Measurements from ENCODE around the gene PDIA6. TPM values are rescaled to one million over a fixed set of nuclear protein-coding genes. Genes with fewer than 3 reads are reported as not detected.
"Not testable (repeated sequence)": the region's sequence is repeated elsewhere in the genome, so short reads cannot be mapped to it uniquely, and the experiment has no call there.

PDIA6 gene
- total RNA-seq, 2 donors from 2014 or later = 79.3 to 131 TPM

GRCh38 chr2:10792660-10793400 lies 19.8 kb downstream of the PDIA6 start:
- H3K27me3 Mint-ChIP-seq (ENCODE audit: low read depth) = no peaks in the 10 kb centered on the region
- H3K36me3 Mint-ChIP-seq (ENCODE audit: insufficient read depth in 2 of 2) = peaks cover 14 to 27% of the 10 kb centered on the region in 2 donors
- peak overlapping the region in 1 of 2 donors; percentile 75 for H3K4me3 Mint-ChIP-seq
- no peak for ATAC-seq (replicated peaks in 1 of 2)
- H3K27ac Mint-ChIP-seq = peak overlapping the region; percentile 87
- H3K9me3 Mint-ChIP-seq = no peaks in the 10 kb centered on the region
- DNase-seq = no peak
- H3K4me1 Mint-ChIP-seq (ENCODE audit: low read depth) = peaks cover 21% of the 10 kb centered on the region

GRCh38 chr2:10792001-10792634 lies 20.5 kb downstream of the PDIA6 start:
- H3K36me3 Mint-ChIP-seq (ENCODE audit: insufficient read depth in 2 of 2) = peaks cover 16 to 29% of the 10 kb centered on the region in 2 donors
- peak overlapping the region; percentile 87 for H3K27ac Mint-ChIP-seq
- H3K4me3 Mint-ChIP-seq = peak overlapping the region in 1 of 2 donors; percentile 75
- DNase-seq = no peak
- no peaks in the 10 kb centered on the region for H3K9me3 Mint-ChIP-seq
- H3K4me1 Mint-ChIP-seq (ENCODE audit: low read depth) = peaks cover 17% of the 10 kb centered on the region
- ATAC-seq (replicated peaks in 1 of 2) = peak; percentile 53 to 64
- H3K27me3 Mint-ChIP-seq (ENCODE audit: low read depth) = no peaks in the 10 kb centered on the region

GRCh38 chr2:10790228-10790973 lies 22.2 kb downstream of the PDIA6 start:
- DNase-seq (peak in 1 of 2 donors; percentile 29), ATAC-seq (replicated peaks in 1 of 2) (peak; percentile 49 to 79)
- Mint-ChIP-seq H3K4me3 (peak overlapping the region in 1 of 2 donors; percentile 75), H3K36me3 (ENCODE audit: insufficient read depth in 2 of 2) (peaks cover 19 to 38% of the 10 kb centered on the region in 2 donors), H3K27ac (peak overlapping the region; percentile 87), H3K27me3 (ENCODE audit: low read depth) (no peaks in the 10 kb centered on the region), H3K4me1 (ENCODE audit: low read depth) (peaks cover 7% of the 10 kb centered on the region), H3K9me3 (no peaks in the 10 kb centered on the region)

GRCh38 chr2:10788855-10789254 lies 23.7 kb downstream of the PDIA6 start:
- ATAC-seq (replicated peaks in 1 of 2) (no peak), DNase-seq (no peak)
- Mint-ChIP-seq H3K4me1 (ENCODE audit: low read depth) (peaks cover 7% of the 10 kb centered on the region), H3K36me3 (ENCODE audit: insufficient read depth in 2 of 2) (peaks cover 15 to 42% of the 10 kb centered on the region in 2 donors), H3K4me3 (no peak overlapping the region), H3K27me3 (ENCODE audit: low read depth) (no peaks in the 10 kb centered on the region), H3K27ac (no peak overlapping the region), H3K9me3 (no peaks in the 10 kb centered on the region)

- Mint-ChIP-seq H3K27me3 (ENCODE audit: low read depth) (no peaks in the 10 kb centered on the region), H3K9me3 (no peaks in the 10 kb centered on the region), H3K4me3 (no peak overlapping the region), H3K4me1 (ENCODE audit: low read depth) (peaks cover 7% of the 10 kb centered on the region), H3K27ac (no peak overlapping the region), H3K36me3 (ENCODE audit: insufficient read depth in 2 of 2) (peaks cover 13 to 45% of the 10 kb centered on the region in 2 donors)
- DNase-seq = peak; percentile 24 to 35
- no peak for ATAC-seq (replicated peaks in 1 of 2)
Measured at GRCh38 chr2:10787176-10787968, 25.2 kb downstream of the PDIA6 start.

GRCh38 chr2:10786240-10786982 lies 26.2 kb downstream of the PDIA6 start:
- Mint-ChIP-seq H3K9me3 (no peaks in the 10 kb centered on the region), H3K4me1 (ENCODE audit: low read depth) (peaks cover 3% of the 10 kb centered on the region), H3K27me3 (ENCODE audit: low read depth) (no peaks in the 10 kb centered on the region), H3K27ac (no peak overlapping the region), H3K36me3 (ENCODE audit: insufficient read depth in 2 of 2) (peaks cover 11 to 41% of the 10 kb centered on the region in 2 donors), H3K4me3 (no peak overlapping the region)
- DNase-seq (no peak), ATAC-seq (replicated peaks in 1 of 2) (no peak)

GRCh38 chr2:10785260-10785659 lies 27.3 kb downstream of the PDIA6 start:
- Mint-ChIP-seq H3K27ac (no peak overlapping the region), H3K4me3 (no peak overlapping the region), H3K9me3 (no peaks in the 10 kb centered on the region), H3K4me1 (ENCODE audit: low read depth) (no peaks in the 10 kb centered on the region), H3K27me3 (ENCODE audit: low read depth) (no peaks in the 10 kb centered on the region), H3K36me3 (ENCODE audit: insufficient read depth in 2 of 2) (peaks cover 8 to 35% of the 10 kb centered on the region in 2 donors)
- no peak for ATAC-seq (replicated peaks in 1 of 2)
- no peak for DNase-seq

- Mint-ChIP-seq H3K4me1 (ENCODE audit: low read depth) (no peaks in the 10 kb centered on the region), H3K9me3 (no peaks in the 10 kb centered on the region), H3K27me3 (ENCODE audit: low read depth) (no peaks in the 10 kb centered on the region), H3K27ac (no peak overlapping the region), H3K36me3 (ENCODE audit: insufficient read depth in 2 of 2) (peaks cover 10 to 36% of the 10 kb centered on the region in 2 donors), H3K4me3 (no peak overlapping the region)
- no peak for DNase-seq
- ATAC-seq (replicated peaks in 1 of 2) = no peak
Measured at GRCh38 chr2:10784719-10785118, 27.9 kb downstream of the PDIA6 start.

- DNase-seq = no peak
- H3K36me3 Mint-ChIP-seq (ENCODE audit: insufficient read depth in 2 of 2) = peaks cover 10 to 32% of the 10 kb centered on the region in 2 donors
- no peak for ATAC-seq (replicated peaks in 1 of 2)
Measured at GRCh38 chr2:10783421-10783820, 29.2 kb downstream of the PDIA6 start.

GRCh38 chr2:10781746-10782145 lies 30.8 kb downstream of the PDIA6 start:
- no peak overlapping the region for H3K4me3 Mint-ChIP-seq
- peaks cover 5 to 22% of the 10 kb centered on the region in 2 donors for H3K36me3 Mint-ChIP-seq (ENCODE audit: insufficient read depth in 2 of 2)
- ATAC-seq (replicated peaks in 1 of 2) (no peak), DNase-seq (no peak)
- no peaks in the 10 kb centered on the region for H3K27me3 Mint-ChIP-seq (ENCODE audit: low read depth)
- no peaks in the 10 kb centered on the region for H3K4me1 Mint-ChIP-seq (ENCODE audit: low read depth)
- H3K9me3 Mint-ChIP-seq = no peaks in the 10 kb centered on the region
- no peak overlapping the region for H3K27ac Mint-ChIP-seq

More at GRCh38 chr2:10783421-10783820, 29.2 kb downstream of the PDIA6 start:
- Mint-ChIP-seq H3K9me3 (no peaks in the 10 kb centered on the region), H3K27ac (no peak overlapping the region), H3K27me3 (ENCODE audit: low read depth) (no peaks in the 10 kb centered on the region), H3K4me3 (no peak overlapping the region), H3K4me1 (ENCODE audit: low read depth) (no peaks in the 10 kb centered on the region)

- H3K4me3 Mint-ChIP-seq; H3K9me3 Mint-ChIP-seq; H3K4me1 Mint-ChIP-seq (ENCODE audit: low read depth); DNase-seq; ATAC-seq (replicated peaks in 1 of 2); H3K27ac Mint-ChIP-seq; H3K27me3 Mint-ChIP-seq (ENCODE audit: low read depth): not testable (repeated sequence)
- H3K36me3 Mint-ChIP-seq (ENCODE audit: insufficient read depth in 2 of 2) = peaks cover 3 to 15% of the 10 kb centered on the region in 2 donors
Measured at GRCh38 chr2:10780821-10781220, 31.8 kb downstream of the PDIA6 start.

- Mint-ChIP-seq H3K36me3 (ENCODE audit: insufficient read depth in 2 of 2) (peaks cover 3 to 15% of the 10 kb centered on the region in 2 donors), H3K27ac (no peak overlapping the region), H3K4me1 (ENCODE audit: low read depth) (no peaks in the 10 kb centered on the region), H3K27me3 (ENCODE audit: low read depth) (no peaks in the 10 kb centered on the region), H3K9me3 (no peaks in the 10 kb centered on the region), H3K4me3 (no peak overlapping the region)
- ATAC-seq (replicated peaks in 1 of 2) = no peak
- no peak for DNase-seq
Measured at GRCh38 chr2:10780491-10780820, 32.1 kb downstream of the PDIA6 start.

All from activated T-cell treated with anti-CD3 and anti-CD28 coated beads, Interleukin-2, amount 50 U/mL, for 72 hours (primary cell).